HG02610 (cell line): ENCODE measurements around the gene GNA15.
"Not testable (repeated sequence)": the region's sequence is repeated elsewhere in the genome, so short reads cannot be mapped to it uniquely, and the experiment has no call there.

ENCODE experiments used
- ATAC-seq: cut with Tn5 transposase; IDR thresholded peaks from one replicate; pipeline ENCODE4 v1.9.1; 2021; ENCODE audit warnings: mild to moderate bottlenecking, moderate library complexity; ENCODE audit not compliant: unreplicated experiment

The GNA15 gene

GRCh38 chr19:3188627-3189596 is 53.1 kb downstream of the GNA15 start:
- ATAC-seq: no peak

- no peak for ATAC-seq
Measured at GRCh38 chr19:3189702-3190469, 54.1 kb downstream of the GNA15 start.

DNA sequence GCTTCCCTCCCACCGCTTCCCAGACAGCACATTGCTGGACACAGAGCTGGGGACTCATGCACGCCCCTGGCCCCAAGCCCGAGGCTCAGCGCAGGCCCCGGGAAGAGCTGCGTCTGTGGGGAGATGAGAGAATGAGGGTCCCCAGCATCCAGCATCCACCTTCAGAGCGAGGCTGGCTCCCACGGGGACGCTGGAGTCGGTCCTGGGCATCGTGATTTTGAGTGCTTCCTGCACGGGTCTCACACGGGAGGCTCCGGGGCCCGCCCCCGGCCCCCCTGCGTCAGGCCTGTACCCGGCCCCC is 54.6 kb downstream of the GNA15 start:
- ATAC-seq: no peak

GRCh38 chr19:3190921-3191805 is 55.3 kb downstream of the GNA15 start:
- no peak for ATAC-seq

DNA sequence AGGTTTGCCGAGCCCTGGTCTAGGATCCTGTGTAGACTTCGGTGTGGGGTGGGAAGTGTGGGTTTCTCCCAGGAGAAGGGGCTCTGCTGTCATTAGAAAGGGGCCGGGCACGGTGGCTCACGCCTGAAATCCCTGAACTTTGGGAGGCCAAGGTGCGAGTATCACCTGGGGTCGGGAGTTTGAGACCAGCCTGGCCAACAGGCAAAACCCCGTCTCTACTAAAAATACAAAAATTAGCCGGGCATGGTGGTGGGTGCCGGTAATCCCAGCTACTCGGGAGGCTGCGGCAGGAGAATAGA is 55.9 kb downstream of the GNA15 start:
- ATAC-seq: not testable (repeated sequence)

DNA sequence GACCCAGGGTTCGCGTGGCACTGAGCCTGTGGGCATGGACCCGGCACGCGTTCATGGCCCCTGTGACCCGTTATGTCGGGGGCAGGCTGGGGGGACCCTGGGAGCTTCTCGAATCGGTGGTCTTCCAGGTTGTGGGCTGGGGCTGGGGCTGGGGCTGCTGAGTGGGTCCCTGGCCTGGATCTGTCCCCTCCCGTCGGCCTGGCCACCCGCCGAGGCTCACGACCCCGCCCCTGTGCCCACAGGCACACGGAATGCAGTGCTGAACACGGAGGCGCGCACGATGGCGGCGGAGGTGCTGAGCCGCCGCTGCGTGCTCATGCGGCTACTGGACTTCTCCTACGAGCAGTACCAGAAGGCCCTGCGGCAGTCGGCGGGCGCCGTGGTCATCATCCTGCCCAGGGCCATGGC is 56.4 kb downstream of the GNA15 start:
- no peak for ATAC-seq

DNA sequence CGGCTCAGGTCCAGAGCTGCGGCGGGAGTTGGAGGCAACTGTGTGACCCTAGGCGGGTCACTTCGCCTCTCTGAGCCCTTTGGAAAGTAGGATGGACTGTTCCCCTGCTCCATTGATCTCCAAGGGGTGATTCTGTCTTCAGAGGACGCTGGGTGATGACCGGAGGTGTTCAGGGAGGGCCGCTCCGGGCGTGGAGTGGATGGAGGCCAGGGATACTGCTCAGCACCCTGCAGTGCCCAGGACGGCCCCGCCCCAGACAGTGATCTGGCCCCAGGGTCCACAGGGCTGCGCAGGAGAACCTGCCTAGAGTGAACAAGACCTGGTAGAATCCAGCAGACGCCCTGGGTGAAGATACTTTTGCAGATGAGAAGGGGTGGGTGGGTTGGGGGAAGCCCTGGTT is 56.9 kb downstream of the GNA15 start:
- no peak for ATAC-seq

- no peak for ATAC-seq
Measured at GRCh38 chr19:3193256-3194105, 57.6 kb downstream of the GNA15 start.

DNA sequence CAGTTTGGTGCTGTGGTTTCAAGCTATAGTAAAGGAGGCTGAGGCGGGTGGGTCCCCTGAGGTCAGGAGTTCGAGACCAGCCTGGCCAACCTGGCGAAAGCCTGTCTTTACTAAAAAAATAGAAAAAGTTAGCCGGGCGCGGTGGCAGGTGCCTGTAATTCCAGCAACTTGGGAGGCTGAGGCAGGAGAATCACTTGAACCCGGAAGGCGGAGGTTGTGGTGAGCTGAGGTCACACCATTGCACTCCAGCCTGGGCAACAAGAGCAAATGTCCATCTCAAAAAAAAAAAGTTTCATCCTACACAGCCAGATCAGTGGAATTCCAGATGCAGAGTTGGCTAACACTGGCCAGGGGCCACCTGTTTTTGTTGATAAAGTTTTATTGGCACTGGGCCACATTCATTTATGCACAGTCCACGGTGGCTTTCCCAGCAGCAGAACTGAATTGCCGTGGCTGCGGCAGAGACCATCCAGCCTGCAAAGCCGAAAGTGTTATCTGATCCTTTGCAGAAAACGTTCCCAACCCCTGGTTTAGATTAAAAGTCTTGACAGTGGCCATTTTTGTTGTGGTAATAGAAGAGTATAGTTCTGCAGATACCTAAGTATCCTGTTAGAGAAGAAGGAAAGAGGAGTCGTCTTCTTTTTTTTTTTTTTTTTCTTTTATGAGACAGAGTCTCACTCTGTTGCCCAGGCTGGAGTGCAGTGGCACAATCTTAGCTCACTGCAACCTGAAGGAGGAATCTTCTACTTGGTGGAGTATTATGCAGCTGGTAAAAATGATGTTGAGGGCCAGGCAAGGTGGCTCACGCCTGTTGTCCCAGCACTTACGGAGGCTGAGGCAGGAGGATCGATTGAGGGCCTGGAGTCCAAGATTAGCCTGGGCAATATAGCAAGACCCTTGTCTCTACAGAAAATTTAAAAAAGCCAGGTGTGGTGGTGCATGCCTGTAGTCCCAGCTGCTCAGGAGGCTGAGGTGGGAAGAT is 58.6 kb downstream of the GNA15 start:
- ATAC-seq: no peak

GRCh38 chr19:3196064-3196932 is 60.5 kb downstream of the GNA15 start:
- ATAC-seq: no peak

DNA sequence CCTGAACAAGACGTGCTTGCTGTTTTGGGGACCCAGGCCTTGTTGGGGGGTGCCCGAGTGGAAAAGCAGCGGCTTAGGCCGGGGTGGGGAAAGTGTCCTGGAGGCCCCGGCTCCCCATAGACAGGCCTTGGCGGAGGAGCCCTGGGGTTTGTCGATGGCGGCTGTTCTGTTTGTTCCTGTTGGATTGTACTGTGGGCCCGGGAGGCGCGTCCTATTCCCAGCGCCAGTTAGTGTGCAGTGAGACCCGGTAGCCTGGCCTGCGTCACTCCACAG is 61.0 kb downstream of the GNA15 start:
- no peak for ATAC-seq

GRCh38 chr19:3198901-3199700 is 63.3 kb downstream of the GNA15 start:
- no peak for ATAC-seq

DNA sequence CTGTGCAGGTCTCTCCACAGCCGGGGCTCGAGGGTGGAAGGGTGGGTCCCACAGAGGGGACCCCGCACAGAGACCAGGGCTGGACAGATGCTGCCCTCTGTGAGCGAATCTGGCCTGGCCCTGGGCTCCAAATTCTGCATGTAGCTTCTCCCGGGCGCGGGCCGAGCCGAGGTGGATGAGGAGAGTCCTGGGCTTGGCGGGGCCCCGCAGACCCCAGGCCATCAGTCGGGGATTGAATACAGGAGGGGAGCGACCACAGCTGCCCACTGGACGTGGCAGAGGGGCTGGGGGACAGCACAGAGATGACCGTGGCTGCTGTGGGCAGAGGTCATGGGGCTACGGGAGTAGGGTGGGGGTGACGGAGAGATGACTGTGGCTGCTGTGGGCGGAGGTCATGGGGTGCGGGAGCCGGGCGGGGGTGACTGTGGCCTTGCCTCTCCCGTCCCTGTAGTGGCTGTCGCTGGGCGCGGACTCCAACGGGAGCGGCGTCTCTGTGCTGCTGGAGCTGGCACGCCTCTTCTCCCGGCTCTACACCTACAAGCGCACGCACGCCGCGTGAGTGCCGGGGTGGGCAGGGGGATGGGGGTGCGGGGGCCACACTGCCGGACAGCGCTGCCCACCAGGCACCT is 65.4 kb downstream of the GNA15 start:
- no peak for ATAC-seq

DNA sequence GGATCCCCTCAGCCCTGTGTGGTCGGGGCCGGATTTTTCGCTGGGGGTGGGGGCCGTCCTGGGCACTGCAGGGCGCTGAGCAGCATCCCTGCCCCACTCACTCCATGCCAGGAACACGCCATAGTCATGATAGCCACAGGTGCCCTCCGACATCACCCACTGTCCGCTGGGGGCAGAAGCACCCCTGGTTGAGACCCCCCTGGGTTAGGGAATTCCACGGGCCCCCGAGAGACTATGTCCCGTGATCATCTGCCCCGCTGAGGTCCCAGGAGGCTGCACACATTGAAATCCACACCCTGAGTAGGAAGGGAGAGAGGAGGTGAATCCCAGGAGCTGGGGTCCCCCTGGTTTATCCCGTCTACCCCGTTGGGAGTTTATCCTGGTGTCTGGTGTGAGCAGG is 66.1 kb downstream of the GNA15 start:
- ATAC-seq: no peak

DNA sequence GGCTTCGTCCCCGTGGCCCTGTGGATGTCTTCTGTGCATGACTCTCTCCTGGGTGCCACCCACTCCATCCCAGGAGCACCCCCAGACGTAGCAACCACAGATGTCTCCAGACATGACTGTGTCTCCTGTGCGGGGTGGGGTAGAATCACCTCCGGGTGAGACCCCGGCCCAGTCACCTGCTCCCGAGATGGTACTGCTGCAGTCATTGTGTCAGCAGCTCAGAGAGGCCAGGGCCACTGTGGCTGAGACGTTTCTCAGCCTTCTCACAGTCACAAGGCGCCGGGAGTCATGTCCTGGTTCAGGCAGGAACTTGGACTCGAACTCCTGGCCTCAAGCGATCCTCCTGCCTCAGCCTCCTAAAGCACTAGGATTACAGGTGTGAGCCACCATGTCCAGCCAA is 66.5 kb downstream of the GNA15 start:
- no peak for ATAC-seq

- ATAC-seq: not testable (repeated sequence)
Measured at GRCh38 chr19:3202895-3203294, 67.1 kb downstream of the GNA15 start.
